ENCODE measurements around the gene PGGHG.
"Not testable (repeated sequence)": the region's sequence is repeated elsewhere in the genome, so short reads cannot be mapped to it uniquely, and the experiment has no call there.

The PGGHG gene

GRCh38 chr11:297586-298405 is 8.9 kb downstream of the PGGHG start:
- no peak for DNase-seq (ENCODE audit: low read depth in 2 of 2)

GRCh38 chr11:298406-299065 is 9.6 kb downstream of the PGGHG start:
- DNase-seq (ENCODE audit: low read depth in 2 of 2), result no peak

- no peak for DNase-seq (ENCODE audit: low read depth in 2 of 2)
These were observed 10.4 kb downstream of the PGGHG start, which contains the start of gene IFITM5 for GRCh38 chr11:299081-299891. TSS of gene IFITM5 (minus strand) at chr11:299526. CDS start at chr11:299490, 36 bp downstream.

DNA sequence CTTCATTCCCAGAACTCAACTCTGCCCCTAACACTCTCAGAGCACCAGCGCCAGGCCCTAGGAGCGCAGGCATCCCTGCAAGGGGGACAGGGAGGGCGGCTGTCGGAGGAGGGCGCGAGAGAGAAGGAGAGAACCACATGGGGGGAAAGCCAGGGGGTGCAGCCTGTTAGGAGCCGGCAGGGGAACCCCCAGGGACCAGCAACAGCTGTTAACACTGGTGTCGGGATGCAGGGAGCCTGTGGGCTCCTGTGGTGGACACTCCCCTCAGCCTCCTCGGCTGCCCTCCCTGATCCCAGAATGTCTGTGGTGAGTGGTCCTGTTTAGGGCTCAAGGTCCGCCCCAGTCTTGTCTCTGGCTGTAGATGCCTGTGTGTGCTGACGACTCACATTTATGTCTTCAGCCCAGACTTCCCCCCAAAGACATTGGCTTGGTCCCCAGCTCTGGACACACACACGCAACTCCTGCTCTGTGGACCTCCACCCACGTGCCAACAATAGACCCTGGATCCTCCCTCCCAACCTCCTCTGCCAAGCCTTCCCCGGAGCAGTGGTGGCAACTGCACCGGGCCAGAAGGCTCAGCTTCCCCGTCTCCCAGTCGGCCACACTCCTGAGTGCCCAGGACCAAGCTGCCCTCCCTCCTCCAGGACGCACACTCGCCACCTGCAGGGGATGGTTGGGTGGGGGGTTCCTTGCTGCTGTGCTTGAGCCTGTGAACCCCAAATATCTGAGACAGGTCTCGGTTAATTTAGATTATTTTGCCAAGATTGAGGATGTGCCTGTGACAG is 11.2 kb downstream of the PGGHG start:
- no peak for DNase-seq (ENCODE audit: low read depth in 2 of 2)

GRCh38 chr11:303363-303762 is 14.4 kb downstream of the PGGHG start:
- no peak for DNase-seq (ENCODE audit: low read depth in 2 of 2)

- no peak for DNase-seq (ENCODE audit: low read depth in 2 of 2)
These were observed 15.2 kb downstream of the PGGHG start for GRCh38 chr11:304061-304506.

GRCh38 chr11:304915-305843 is 16.3 kb downstream of the PGGHG start:
- DNase-seq (ENCODE audit: low read depth in 2 of 2), result no peak

GRCh38 chr11:305844-306211 is 16.9 kb downstream of the PGGHG start:
- no peak for DNase-seq (ENCODE audit: low read depth in 2 of 2)

GRCh38 chr11:306645-307371 is 17.9 kb downstream of the PGGHG start:
- no peak for DNase-seq (ENCODE audit: low read depth in 2 of 2)

DNA sequence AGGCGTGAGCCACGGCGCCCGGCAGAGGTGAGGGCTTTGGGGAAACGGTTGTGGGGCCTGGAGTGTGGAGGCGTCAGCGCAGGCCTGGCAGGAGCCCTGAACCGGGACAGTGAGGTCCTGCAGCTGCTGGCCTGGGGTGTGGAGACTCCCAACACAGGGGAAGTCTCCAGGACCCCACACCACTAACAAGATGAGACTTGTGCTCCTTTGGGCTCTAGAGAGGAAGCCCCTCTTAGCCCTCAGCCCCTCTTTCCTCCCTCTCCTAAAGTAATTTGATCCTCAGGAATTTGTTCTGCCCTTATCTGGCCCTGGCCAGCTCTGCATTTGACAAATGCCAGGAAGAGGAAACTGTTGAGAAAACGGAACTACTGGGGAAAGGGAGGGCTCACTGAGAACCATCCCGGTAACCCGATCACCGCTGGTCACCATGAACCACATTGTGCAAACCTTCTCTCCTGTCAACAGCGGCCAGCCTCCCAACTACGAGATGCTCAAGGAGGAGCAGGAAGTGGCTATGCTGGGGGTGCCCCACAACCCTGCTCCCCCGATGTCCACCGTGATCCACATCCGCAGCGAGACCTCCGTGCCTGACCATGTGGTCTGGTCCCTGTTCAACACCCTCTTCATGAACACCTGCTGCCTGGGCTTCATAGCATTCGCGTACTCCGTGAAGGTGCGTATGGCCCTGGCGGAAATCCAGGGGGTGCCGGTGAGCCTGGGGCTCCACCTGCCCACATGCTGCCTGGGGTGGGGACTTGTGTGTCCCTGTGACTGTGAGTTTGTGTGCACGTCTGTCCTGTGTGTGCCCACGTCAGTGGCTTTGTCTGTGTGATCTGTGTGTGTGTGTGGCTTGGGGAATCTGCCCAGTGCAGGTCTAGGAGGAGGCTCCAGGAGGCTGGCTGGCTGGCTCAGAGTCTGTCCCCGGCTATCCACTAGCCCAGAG is 19.1 kb downstream of the PGGHG start, which contains the start of gene IFITM2:
IFITM2 (plus strand) TSS at position 51 of the 943 bp plus-strand sequence; CDS start at position 428, 377 bp downstream.
- DNase-seq (ENCODE audit: low read depth in 2 of 2), result not testable (repeated sequence)

- DNase-seq (ENCODE audit: low read depth in 2 of 2), result not testable (repeated sequence)
These were observed 20.1 kb downstream of the PGGHG start for GRCh38 chr11:308740-309665.

- DNase-seq (ENCODE audit: low read depth in 2 of 2), result not testable (repeated sequence)
These were observed 21.1 kb downstream of the PGGHG start for GRCh38 chr11:309979-310572.

GRCh38 chr11:311013-311748 is 22.3 kb downstream of the PGGHG start:
- DNase-seq (ENCODE audit: low read depth in 2 of 2), result not testable (repeated sequence)

GRCh38 chr11:312092-312816 is 23.3 kb downstream of the PGGHG start:
- DNase-seq (ENCODE audit: low read depth in 2 of 2), result no peak

- DNase-seq (ENCODE audit: low read depth in 2 of 2), result no peak
These were observed 24.4 kb downstream of the PGGHG start for GRCh38 chr11:313304-313786.

Data from stimulated activated CD4-positive, alpha-beta T cell treated with anti-CD3 and anti-CD28 coated beads, Interleukin-15, amount 100 ng/mL, for 48 hours (primary cell).